AG10803 (cell line): ENCODE measurements around the gene NECAB2.
"Not testable (repeated sequence)": the region's sequence is repeated elsewhere in the genome, so short reads cannot be mapped to it uniquely, and the experiment has no call there.

ENCODE experiments used
- DNase-seq: peaks from one replicate; pipeline ENCODE4 v3.0.0; 2010; ENCODE audit warnings: low read depth
- H3K4me3 ChIP-seq: 2 replicates; pipeline ENCODE4 v1.5.1; 2011; ENCODE audit warnings: mild to moderate bottlenecking, low read length, control low read depth
- CTCF ChIP-seq: conservative IDR thresholded peaks from 2 replicates; pipeline ENCODE4 v1.5.1; 2011; ENCODE audit warnings: mild to moderate bottlenecking, low read length, control low read depth, inconsistent platforms

NECAB2 gene

GRCh38 chr16:83948914-83949723 lies 18.9 kb upstream of the NECAB2 start:
- no peak overlapping the region for H3K4me3 ChIP-seq
- no peak for TF ChIP-seq CTCF
- DNase-seq: no peak

- no peak for TF ChIP-seq CTCF
- DNase-seq: no peak
- no peak overlapping the region for H3K4me3 ChIP-seq
Observed at GRCh38 chr16:83949724-83950001, 18.4 kb upstream of the NECAB2 start.

- not testable (repeated sequence) for H3K4me3 ChIP-seq, DNase-seq
Observed at GRCh38 chr16:83950862-83951399, 17.1 kb upstream of the NECAB2 start.

- DNase-seq: no peak
Observed at GRCh38 chr16:83951544-83951943, 16.5 kb upstream of the NECAB2 start.

GRCh38 chr16:83952587-83952939 lies 15.5 kb upstream of the NECAB2 start:
- no peak for TF ChIP-seq CTCF
- DNase-seq: no peak
- H3K4me3 ChIP-seq: peak overlapping the region; percentile 79

More at GRCh38 chr16:83951544-83951943, 16.5 kb upstream of the NECAB2 start:
- no peak overlapping the region for H3K4me3 ChIP-seq
- no peak for TF ChIP-seq CTCF

GRCh38 chr16:83952940-83953795 lies 14.9 kb upstream of the NECAB2 start, which contains the start of gene OSGIN1:
Gene OSGIN1, plus strand, starts transcription at chr16:83953240. Its CDS starts 4,432 bp downstream, at chr16:83957672.
- no peak for TF ChIP-seq CTCF
- peak within 1 kb of the TSS; percentile 79 for H3K4me3 ChIP-seq
- peak; percentile 92 for DNase-seq

- TF ChIP-seq CTCF: peak; percentile 53
- peak overlapping the region; percentile 79 for H3K4me3 ChIP-seq
- DNase-seq: peak; percentile 17
Observed at GRCh38 chr16:83953796-83954576, 14.1 kb upstream of the NECAB2 start.
